BLaER1 treated with 17β-estradiol and CSF1 and Interleukin-3, amounts not matched to agents 10 nM and 100 nM (cell line): ENCODE measurements around the gene MYOM1.
"Not testable (repeated sequence)": the region's sequence is repeated elsewhere in the genome, so short reads cannot be mapped to it uniquely, and the experiment has no call there.

Experiments
- H3K27ac ChIP-seq, 11 experiments: shearing (Covaris generic); formaldehyde crosslinking; 2 replicates each; pipeline ENCODE4 v1.8.1; 2022
- H3K27me3 ChIP-seq, 11 experiments: shearing (Covaris generic); formaldehyde crosslinking; 2 replicates each; pipeline ENCODE4 v1.8.1; 2022
- H3K36me3 ChIP-seq, 11 experiments: shearing (Covaris generic); formaldehyde crosslinking; 2 replicates each; pipeline ENCODE4 v1.8.1; 2022
- H3K4me1 ChIP-seq, 10 experiments: shearing (Covaris generic); formaldehyde crosslinking; 2 replicates each; pipeline ENCODE4 v1.8.1; 2022
- H3K4me2 ChIP-seq, 11 experiments: shearing (Covaris generic); formaldehyde crosslinking; 2 replicates each; pipeline ENCODE4 v1.8.1; 2022
- H3K4me3 ChIP-seq, 10 experiments: shearing (Covaris generic); formaldehyde crosslinking; 2 replicates each; pipeline ENCODE4 v1.8.1; 2022
- H3K9ac ChIP-seq, 11 experiments: shearing (Covaris generic); formaldehyde crosslinking; 2 replicates each; pipeline ENCODE4 v1.8.1; 2022
- H3K9me3 ChIP-seq, 11 experiments: shearing (Covaris generic); formaldehyde crosslinking; replicated peaks in 1 of 11; 2 replicates each; pipeline ENCODE4 v1.8.1; 2022
- H4K20me1 ChIP-seq, 11 experiments: shearing (Covaris generic); formaldehyde crosslinking; 2 replicates each; pipeline ENCODE4 v1.8.1; 2022
- Cebpa-rat ChIP-seq, 11 experiments: shearing (Covaris generic); IDR thresholded peaks; 2 replicates each; pipeline ENCODE4 v1.8.1; 2022

The MYOM1 gene

GRCh38 chr18:3079653-3080052, 140.1 kb downstream of the MYOM1 start:
- Histone ChIP-seq H3K4me2 (no peak overlapping the region), H3K27ac (no peak overlapping the region), H3K4me1 (no peaks in the 10 kb centered on the region), H3K9ac (no peak overlapping the region), H3K27me3 (no peaks in the 10 kb centered on the region), H4K20me1 (no peaks in the 10 kb centered on the region), H3K36me3 (no peaks in the 10 kb centered on the region), H3K9me3 (no peaks in the 10 kb centered on the region), H3K4me3 (no peak overlapping the region)
- TF ChIP-seq Cebpa-rat (IDR thresholded peaks at IDR 0.05): no peak

DNA sequence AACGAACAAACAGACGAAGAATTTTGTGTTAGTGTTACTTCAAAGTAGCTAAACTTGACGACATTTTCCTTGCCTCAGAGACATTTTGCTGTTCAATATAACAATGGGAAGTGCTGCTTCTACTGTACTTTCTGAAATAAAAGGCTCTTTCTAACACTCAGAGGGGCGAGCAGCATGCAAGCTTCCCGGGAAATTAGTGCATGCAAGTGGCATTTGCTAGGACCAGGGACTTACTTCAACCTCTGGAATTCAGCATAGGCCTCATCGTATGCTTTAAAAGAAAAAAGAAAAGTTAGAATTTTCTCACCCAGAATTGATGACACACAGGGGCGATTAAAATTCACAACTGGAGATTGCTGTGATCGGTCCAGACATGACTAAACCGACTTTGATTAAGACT, 144.3 kb downstream of the MYOM1 start:
- TF ChIP-seq Cebpa-rat (IDR thresholded peaks at IDR 0.05): no peak
- H3K4me1 ChIP-seq: peaks cover 0 to 10% (median 0%) of the 10 kb centered on the region in 10 experiments; a peak in 6 of 20 replicates
- H3K9ac ChIP-seq: no peak overlapping the region
- H3K27me3 ChIP-seq: no peaks in the 10 kb centered on the region
- peaks cover 0 to 15% (median 0%) of the 10 kb centered on the region in 11 experiments; a peak in 3 of 22 replicates for H3K9me3 ChIP-seq
- H3K4me2 ChIP-seq: no peak overlapping the region
- H3K36me3 ChIP-seq: no peaks in the 10 kb centered on the region
- no peak overlapping the region for H3K27ac ChIP-seq
- no peak overlapping the region for H3K4me3 ChIP-seq
- H4K20me1 ChIP-seq: no peaks in the 10 kb centered on the region

DNA sequence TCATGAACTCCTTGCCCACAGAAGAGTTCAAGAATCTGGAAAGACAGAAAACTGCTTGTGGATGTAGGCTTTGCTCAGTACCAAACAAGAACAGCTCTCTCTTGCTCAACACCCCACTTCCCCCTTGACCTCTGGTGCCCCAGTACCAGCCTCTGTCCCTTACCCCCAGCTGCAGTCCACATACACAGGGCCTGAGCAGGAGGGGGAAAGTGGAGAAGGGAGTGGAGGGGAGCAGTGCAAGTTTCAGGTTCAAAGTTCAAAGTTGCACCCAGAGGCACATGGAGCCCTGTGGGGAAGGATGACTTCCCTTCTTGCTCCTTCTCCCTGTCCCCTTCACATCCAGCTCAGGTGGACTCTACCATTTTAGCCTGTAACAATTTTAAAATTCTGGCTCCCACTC, 145.7 kb downstream of the MYOM1 start:
- Histone ChIP-seq H4K20me1 (no peaks in the 10 kb centered on the region), H3K4me3 (no peak overlapping the region), H3K9ac (no peak overlapping the region), H3K4me2 (peak overlapping the region in 4 of 11 experiments; percentile 5 to 31 (median 18); a peak in 5 of 22 replicates), H3K9me3 (peaks cover 0 to 15% (median 0%) of the 10 kb centered on the region in 11 experiments; a peak in 3 of 22 replicates), H3K27me3 (no peaks in the 10 kb centered on the region), H3K27ac (no peak overlapping the region), H3K36me3 (no peaks in the 10 kb centered on the region), H3K4me1 (peaks cover 0 to 10% (median 0%) of the 10 kb centered on the region in 10 experiments; a peak in 6 of 20 replicates)
- no peak for TF ChIP-seq Cebpa-rat (IDR thresholded peaks at IDR 0.05)

DNA sequence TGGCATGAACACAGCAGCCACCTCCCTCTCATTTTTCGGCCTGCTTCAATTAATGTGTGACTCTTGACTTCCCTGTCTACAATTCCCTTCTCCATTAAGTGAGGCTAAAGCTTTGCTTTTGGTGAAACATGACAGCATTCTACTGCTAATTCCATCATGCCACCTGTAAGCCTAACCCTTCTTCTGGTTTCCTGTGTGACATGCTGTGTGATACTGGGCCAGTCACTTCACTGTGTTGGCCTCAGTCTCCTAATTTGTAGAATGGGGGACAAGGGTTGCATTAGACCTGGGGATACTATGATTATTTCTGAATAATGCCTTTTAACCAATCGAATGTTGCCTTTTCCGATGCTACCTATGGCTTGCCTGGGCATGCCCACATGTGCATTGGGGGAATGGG, 146.4 kb downstream of the MYOM1 start:
- H3K4me3 ChIP-seq, H3K36me3 ChIP-seq, H3K9ac ChIP-seq, H3K27me3 ChIP-seq, H3K27ac ChIP-seq, H4K20me1 ChIP-seq: not testable (repeated sequence)
- Histone ChIP-seq H3K9me3 (peaks cover 0 to 15% (median 0%) of the 10 kb centered on the region in 11 experiments; a peak in 3 of 22 replicates), H3K4me1 (peaks cover 0 to 10% (median 0%) of the 10 kb centered on the region in 10 experiments; a peak in 6 of 20 replicates), H3K4me2 (peak overlapping the region in 4 of 11 experiments; percentile 5 to 31 (median 18); a peak in 5 of 22 replicates)

GRCh38 chr18:3071676-3072075, 148.1 kb downstream of the MYOM1 start:
- no peaks in the 10 kb centered on the region for H3K36me3 ChIP-seq
- H3K27me3 ChIP-seq: no peaks in the 10 kb centered on the region
- no peaks in the 10 kb centered on the region for H4K20me1 ChIP-seq
- H3K9me3 ChIP-seq: peaks cover 0 to 15% (median 0%) of the 10 kb centered on the region in 11 experiments; a peak in 3 of 22 replicates
- no peak overlapping the region for H3K4me3 ChIP-seq
- H3K4me2 ChIP-seq: no peak overlapping the region
- no peak for TF ChIP-seq Cebpa-rat (IDR thresholded peaks at IDR 0.05)
- H3K4me1 ChIP-seq: peaks cover 6 to 18% (median 8%) of the 10 kb centered on the region in 10 experiments; a peak in 13 of 20 replicates
- no peak overlapping the region for H3K27ac ChIP-seq
- no peak overlapping the region for H3K9ac ChIP-seq

GRCh38 chr18:3069671-3070433, 149.9 kb downstream of the MYOM1 start:
- no peak overlapping the region for H3K4me2 ChIP-seq
- TF ChIP-seq Cebpa-rat (IDR thresholded peaks at IDR 0.05): no peak
- H3K36me3 ChIP-seq: no peaks in the 10 kb centered on the region
- H3K27me3 ChIP-seq: no peaks in the 10 kb centered on the region
- no peak overlapping the region for H3K4me3 ChIP-seq
- no peaks in the 10 kb centered on the region for H4K20me1 ChIP-seq
- H3K4me1 ChIP-seq: peaks cover 6 to 18% (median 8%) of the 10 kb centered on the region in 10 experiments; a peak in 13 of 20 replicates
- no peak overlapping the region for H3K27ac ChIP-seq
- no peak overlapping the region for H3K9ac ChIP-seq
- H3K9me3 ChIP-seq: peaks cover 0 to 15% (median 0%) of the 10 kb centered on the region in 11 experiments; a peak in 3 of 22 replicates

DNA sequence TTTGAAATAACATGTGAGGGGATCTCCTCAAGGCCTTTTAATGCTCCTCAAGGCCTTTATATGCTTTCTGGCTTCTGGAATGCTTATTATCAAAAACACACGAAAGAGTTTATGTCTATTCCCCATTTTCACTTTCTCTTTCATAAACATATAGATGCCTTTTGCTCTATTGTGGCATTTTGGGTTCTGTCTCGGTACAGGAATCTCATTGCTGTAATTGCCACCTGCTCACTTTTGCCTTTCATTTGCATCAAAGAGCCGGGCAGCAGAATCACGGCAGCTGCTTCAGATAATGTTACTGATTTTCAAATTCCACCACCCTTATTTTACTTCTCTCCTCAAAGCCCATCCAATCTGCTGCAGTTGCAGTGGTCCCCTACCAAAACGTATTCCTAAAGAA, 152.0 kb downstream of the MYOM1 start:
- Histone ChIP-seq H3K9me3 (peaks cover 0 to 2% (median 0%) of the 10 kb centered on the region in 11 experiments; a peak in 2 of 22 replicates), H3K4me2 (peak overlapping the region; percentile 34 to 77 (median 63)), H3K4me1 (peaks cover 6 to 18% (median 13%) of the 10 kb centered on the region in 10 experiments), H3K27ac (peak overlapping the region in 2 of 11 experiments; percentile 20 to 38; a peak in 2 of 22 replicates), H3K36me3 (no peaks in the 10 kb centered on the region), H4K20me1 (no peaks in the 10 kb centered on the region), H3K27me3 (no peaks in the 10 kb centered on the region), H3K4me3 (0 out of 20 replicates have a peak overlapping the region, but pooled peaks of 1 of the 10 experiments have one; percentile 11), H3K9ac (peak overlapping the region in 4 of 11 experiments; percentile 32 to 64 (median 39); a peak in 3 of 22 replicates)
- TF ChIP-seq Cebpa-rat (IDR thresholded peaks at IDR 0.05): no peak

DNA sequence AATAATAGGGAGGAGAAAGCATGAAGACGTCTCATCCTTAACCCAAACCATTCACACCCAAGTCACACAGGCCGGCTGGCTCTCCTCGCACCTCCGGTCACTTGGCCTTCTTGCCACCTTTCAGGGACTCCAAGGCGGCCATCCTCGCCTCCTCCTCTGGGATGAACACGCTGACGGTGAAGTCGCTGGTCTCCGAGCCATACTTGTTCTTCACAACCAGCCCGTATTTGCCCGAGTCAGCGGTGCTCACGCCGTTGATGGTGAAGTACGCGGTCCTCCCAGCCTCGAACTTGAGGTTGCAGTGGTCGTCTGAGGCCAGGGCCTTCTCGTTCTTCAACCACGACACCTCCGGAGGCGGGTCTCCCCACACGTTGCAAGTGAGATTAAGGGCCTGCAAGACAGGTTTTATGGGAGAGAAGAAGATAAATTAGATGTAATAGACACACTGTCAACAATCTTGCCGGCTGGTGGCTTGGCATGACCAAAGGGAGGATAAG, 152.6 kb downstream of the MYOM1 start:
- peak overlapping the region; percentile 34 to 77 (median 63) for H3K4me2 ChIP-seq
- H3K4me1 ChIP-seq: peaks cover 12 to 23% (median 18%) of the 10 kb centered on the region in 10 experiments
- no peaks in the 10 kb centered on the region for H4K20me1 ChIP-seq
- H3K4me3 ChIP-seq: 0 out of 20 replicates have a peak overlapping the region, but pooled peaks of 1 of the 10 experiments have one; percentile 11
- peak overlapping the region in 4 of 11 experiments; percentile 32 to 64 (median 39); a peak in 3 of 22 replicates for H3K9ac ChIP-seq
- H3K9me3 ChIP-seq: no peaks in the 10 kb centered on the region
- no peak for TF ChIP-seq Cebpa-rat (IDR thresholded peaks at IDR 0.05)
- H3K27me3 ChIP-seq: no peaks in the 10 kb centered on the region
- H3K27ac ChIP-seq: peak overlapping the region in 2 of 11 experiments; percentile 20 to 38; a peak in 2 of 22 replicates
- H3K36me3 ChIP-seq: no peaks in the 10 kb centered on the region
